IgD-negative memory B cell (primary cell): ENCODE data around the gene ATP10B. TPM values are rescaled to one million over a fixed set of nuclear protein-coding genes. Genes with fewer than 3 reads are reported as not detected.

ENCODE experiments used
- H3K27ac Mint-ChIP-seq, 3 donors: one replicate each; pipeline ENCODE4 v1.8.0; 2020 to 2022; ENCODE audit warnings: mild to moderate bottlenecking in 3 of 3, mixed read lengths in 3 of 3, moderate library complexity in 1 of 3
- H3K27me3 Mint-ChIP-seq: one replicate; pipeline ENCODE4 v1.8.0; 2021; ENCODE audit warnings: mixed read lengths
- H3K36me3 Mint-ChIP-seq: one replicate; pipeline ENCODE4 v1.8.0; 2020; ENCODE audit warnings: mild to moderate bottlenecking, mixed read lengths
- H3K4me1 Mint-ChIP-seq, 3 donors: one replicate each; pipeline ENCODE4 v1.8.0; 2020 to 2022; ENCODE audit warnings: mixed read lengths in 3 of 3, mild to moderate bottlenecking in 1 of 3
- H3K4me3 Mint-ChIP-seq, 4 donors: one replicate each; pipeline ENCODE4 v1.8.0; 2020 to 2022; ENCODE audit warnings: mild to moderate bottlenecking in 4 of 4, mixed read lengths in 4 of 4, moderate library complexity in 3 of 4
- H3K9me3 Mint-ChIP-seq, 3 donors: one replicate each; pipeline ENCODE4 v1.8.0; 2020 to 2021; ENCODE audit warnings: mixed read lengths in 3 of 3, mild to moderate bottlenecking in 1 of 3
- polyA plus RNA-seq: library from polyadenylated mRNA; unstranded; fragments of 300-500 nt; fragmentation: Illumina TruSeq; gene quantifications from one replicate; pipeline ENCODE4 v1.2.3, GENCODE V29; 2021

The ATP10B gene
- polyA plus RNA-seq, 1 donor from 2014 or later = 1.0 TPM

DNA sequence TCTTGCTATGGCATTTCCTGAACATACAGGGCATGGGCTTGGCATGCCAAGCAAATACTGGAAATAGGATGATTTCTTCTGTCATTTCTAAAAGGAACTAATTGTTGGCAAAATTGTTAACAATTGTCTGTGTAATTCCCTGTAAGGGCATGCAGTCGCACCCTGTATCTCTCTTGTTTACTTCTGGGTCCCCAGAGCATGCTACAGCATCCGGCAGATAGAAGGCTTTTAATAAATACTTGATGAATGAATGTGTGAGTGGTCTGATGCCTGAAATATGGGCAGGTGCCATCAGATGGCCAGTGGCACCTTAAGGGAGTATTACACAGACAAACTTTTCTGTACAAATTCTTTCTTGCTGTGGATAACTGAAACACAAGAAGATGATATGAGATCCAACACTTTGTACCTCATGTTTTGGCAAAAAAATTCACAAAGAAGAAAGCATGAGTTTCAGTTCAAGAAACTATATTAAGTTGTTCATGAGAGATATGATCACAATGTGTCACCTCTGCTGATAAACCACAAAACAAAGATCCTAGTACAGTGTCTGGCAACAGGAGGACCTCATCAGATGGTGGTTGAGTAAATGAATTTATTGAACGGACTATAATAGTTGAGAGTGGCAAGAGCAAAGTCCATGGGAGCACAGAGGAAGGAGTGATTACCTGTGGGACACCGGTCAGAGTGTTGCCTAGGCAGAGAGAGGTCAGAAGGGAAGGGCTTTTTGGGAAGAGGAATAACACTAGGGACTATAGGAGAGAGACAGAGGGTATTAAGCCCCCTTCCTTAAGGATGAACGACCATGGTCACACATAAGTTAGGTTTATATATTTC, 194.2 kb downstream of the ATP10B start:
- Mint-ChIP-seq H3K9me3 (peaks cover 0 to 5% (median 0%) of the 10 kb centered on the region in 3 donors), H3K27ac (peak overlapping the region in 1 of 3 donors; percentile 50), H3K4me3 (no peak overlapping the region), H3K4me1 (no peaks in the 10 kb centered on the region), H3K27me3 (peaks cover 7% of the 10 kb centered on the region), H3K36me3 (no peaks in the 10 kb centered on the region)

GRCh38 chr5:160657068-160657507, 194.9 kb downstream of the ATP10B start:
- Mint-ChIP-seq H3K36me3 (no peaks in the 10 kb centered on the region), H3K27me3 (peaks cover 7% of the 10 kb centered on the region), H3K4me3 (no peak overlapping the region), H3K27ac (no peak overlapping the region), H3K9me3 (peaks cover 0 to 5% (median 0%) of the 10 kb centered on the region in 3 donors), H3K4me1 (no peaks in the 10 kb centered on the region)

DNA sequence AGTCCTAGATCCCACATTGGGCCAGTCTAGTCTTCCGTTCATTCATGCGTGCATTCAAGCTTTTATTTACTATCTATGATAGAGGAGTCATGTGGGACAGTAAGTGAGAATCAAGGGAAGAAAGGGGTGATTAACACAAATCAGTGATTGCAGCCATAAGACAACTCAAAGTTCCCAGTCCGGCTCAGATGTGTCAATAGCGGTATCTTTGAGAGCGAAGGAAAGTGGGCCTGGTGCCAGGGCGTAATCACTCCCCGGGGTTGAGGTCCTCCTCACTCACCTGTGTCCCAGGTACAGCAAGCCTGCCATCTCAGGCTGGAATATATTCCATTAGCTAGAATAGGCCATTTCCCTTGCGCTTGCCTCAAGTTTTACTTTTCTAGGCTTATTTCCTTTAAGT, 196.3 kb downstream of the ATP10B start:
- Mint-ChIP-seq H3K27me3 (peaks cover 7% of the 10 kb centered on the region), H3K36me3 (no peaks in the 10 kb centered on the region), H3K9me3 (peaks cover 0 to 5% (median 0%) of the 10 kb centered on the region in 3 donors), H3K4me3 (no peak overlapping the region), H3K4me1 (no peaks in the 10 kb centered on the region), H3K27ac (no peak overlapping the region)

GRCh38 chr5:160651692-160652645, 200.0 kb downstream of the ATP10B start:
- Mint-ChIP-seq H3K9me3 (no peaks in the 10 kb centered on the region), H3K4me3 (no peak overlapping the region), H3K36me3 (no peaks in the 10 kb centered on the region), H3K27ac (no peak overlapping the region), H3K4me1 (no peaks in the 10 kb centered on the region), H3K27me3 (no peaks in the 10 kb centered on the region)

DNA sequence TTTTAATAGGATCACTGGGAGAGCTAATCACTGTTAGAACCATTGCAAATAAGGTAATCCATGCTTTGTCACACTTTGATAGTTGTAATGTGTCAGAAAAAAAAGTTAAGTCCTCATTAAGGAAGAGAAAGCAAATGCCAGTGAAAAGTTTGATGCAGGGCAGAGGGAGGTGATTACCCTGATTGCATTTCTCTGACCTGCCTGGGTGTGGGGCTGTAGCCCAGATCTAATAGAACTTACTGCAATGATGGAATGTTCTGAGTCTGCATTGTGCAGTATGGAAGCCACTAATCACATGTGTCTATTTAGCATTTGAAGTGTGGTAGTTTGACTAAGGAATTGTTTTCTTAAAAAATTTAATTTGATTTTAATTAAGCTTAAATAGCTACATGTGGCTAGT, 202.7 kb downstream of the ATP10B start:
- Mint-ChIP-seq H3K4me3 (no peak overlapping the region), H3K4me1 (no peaks in the 10 kb centered on the region), H3K9me3 (no peaks in the 10 kb centered on the region), H3K36me3 (no peaks in the 10 kb centered on the region), H3K27me3 (no peaks in the 10 kb centered on the region), H3K27ac (no peak overlapping the region)

GRCh38 chr5:160646033-160646432, 206.0 kb downstream of the ATP10B start:
- Mint-ChIP-seq H3K27me3 (peaks cover 2% of the 10 kb centered on the region), H3K36me3 (no peaks in the 10 kb centered on the region), H3K9me3 (no peaks in the 10 kb centered on the region), H3K4me3 (no peak overlapping the region), H3K27ac (no peak overlapping the region), H3K4me1 (no peaks in the 10 kb centered on the region)

- Mint-ChIP-seq H3K36me3 (no peaks in the 10 kb centered on the region), H3K4me1 (no peaks in the 10 kb centered on the region), H3K27me3 (peaks cover 2% of the 10 kb centered on the region), H3K9me3 (no peaks in the 10 kb centered on the region), H3K4me3 (no peak overlapping the region), H3K27ac (no peak overlapping the region)
Observed at GRCh38 chr5:160643616-160644240, 208.3 kb downstream of the ATP10B start.

GRCh38 chr5:160641405-160641804, 210.6 kb downstream of the ATP10B start:
- H3K36me3 Mint-ChIP-seq = no peaks in the 10 kb centered on the region
- H3K4me1 Mint-ChIP-seq = no peaks in the 10 kb centered on the region
- no peaks in the 10 kb centered on the region for H3K9me3 Mint-ChIP-seq
- H3K4me3 Mint-ChIP-seq = no peak overlapping the region
- H3K27ac Mint-ChIP-seq = no peak overlapping the region
- H3K27me3 Mint-ChIP-seq = peaks cover 5% of the 10 kb centered on the region

DNA sequence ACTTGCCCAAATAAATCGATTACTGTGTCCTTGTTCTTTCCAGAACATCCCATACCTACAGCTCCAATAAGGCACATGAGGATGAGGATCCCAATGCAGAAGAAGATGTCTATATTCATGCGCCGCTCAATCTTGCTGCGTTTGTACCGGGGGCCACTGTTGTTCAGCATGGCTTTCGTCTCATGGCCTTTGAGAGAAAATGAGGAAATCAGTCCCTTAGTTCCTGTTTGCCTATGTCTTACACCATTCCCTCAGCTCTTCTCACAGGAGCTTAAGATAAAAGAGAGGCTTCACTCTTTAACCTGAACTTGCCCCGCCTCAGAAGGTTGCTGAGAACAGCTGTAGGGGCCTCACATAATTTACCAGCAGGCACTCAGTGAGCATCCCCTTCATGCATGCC, 211.6 kb downstream of the ATP10B start:
- H3K4me1 Mint-ChIP-seq = no peaks in the 10 kb centered on the region
- H3K27ac Mint-ChIP-seq = no peak overlapping the region
- no peaks in the 10 kb centered on the region for H3K9me3 Mint-ChIP-seq
- H3K36me3 Mint-ChIP-seq = no peaks in the 10 kb centered on the region
- peaks cover 5% of the 10 kb centered on the region for H3K27me3 Mint-ChIP-seq
- H3K4me3 Mint-ChIP-seq = no peak overlapping the region

GRCh38 chr5:160638161-160638742, 213.8 kb downstream of the ATP10B start:
- Mint-ChIP-seq H3K4me1 (no peaks in the 10 kb centered on the region), H3K4me3 (no peak overlapping the region), H3K27me3 (peaks cover 3% of the 10 kb centered on the region), H3K27ac (no peak overlapping the region), H3K9me3 (no peaks in the 10 kb centered on the region), H3K36me3 (no peaks in the 10 kb centered on the region)

DNA sequence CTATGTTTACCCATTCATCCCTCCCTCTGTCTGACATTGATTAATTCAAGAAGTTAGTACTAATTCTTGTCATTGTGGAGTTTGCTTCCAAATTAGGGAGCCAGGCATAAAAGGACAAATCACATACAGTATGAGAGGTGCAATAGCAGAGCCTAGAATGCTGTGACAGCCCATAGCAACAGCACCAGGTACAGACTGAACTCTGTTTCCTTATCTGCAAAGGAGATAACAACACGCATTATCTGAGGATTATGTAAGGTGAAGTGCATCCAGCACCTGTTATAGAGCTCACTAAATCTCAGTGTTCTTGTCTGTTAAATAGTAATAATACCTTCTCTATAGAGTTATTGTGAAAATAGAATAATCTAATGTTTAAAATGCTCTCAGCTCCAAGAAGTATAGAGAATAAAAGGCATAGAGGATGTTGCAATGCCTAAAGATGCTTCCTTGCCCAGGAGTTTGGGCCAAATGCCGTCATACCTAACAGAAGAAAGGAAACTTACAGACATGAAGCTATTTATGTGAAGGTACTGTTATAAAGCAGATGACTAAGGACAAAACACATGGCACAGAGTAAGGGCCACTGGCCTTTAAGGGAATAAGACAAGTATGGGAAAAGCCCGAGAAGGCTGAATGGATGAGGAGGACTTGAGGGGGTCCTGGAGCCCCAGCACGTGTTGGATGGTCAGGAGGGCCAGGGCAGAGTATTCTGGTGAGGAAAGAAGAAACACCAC, 214.5 kb downstream of the ATP10B start:
- Mint-ChIP-seq H3K4me3 (no peak overlapping the region), H3K36me3 (no peaks in the 10 kb centered on the region), H3K4me1 (no peaks in the 10 kb centered on the region), H3K9me3 (peaks cover 0 to 2% (median 0%) of the 10 kb centered on the region in 3 donors), H3K27me3 (peaks cover 3% of the 10 kb centered on the region), H3K27ac (no peak overlapping the region)

GRCh38 chr5:160635663-160636062, 216.3 kb downstream of the ATP10B start:
- no peaks in the 10 kb centered on the region for H3K36me3 Mint-ChIP-seq
- no peaks in the 10 kb centered on the region for H3K4me1 Mint-ChIP-seq
- peaks cover 0 to 2% (median 1%) of the 10 kb centered on the region in 3 donors for H3K9me3 Mint-ChIP-seq
- H3K27me3 Mint-ChIP-seq = peaks cover 3% of the 10 kb centered on the region
- H3K4me3 Mint-ChIP-seq = no peak overlapping the region
- H3K27ac Mint-ChIP-seq = no peak overlapping the region

- no peaks in the 10 kb centered on the region for H3K36me3 Mint-ChIP-seq
- no peaks in the 10 kb centered on the region for H3K4me1 Mint-ChIP-seq
- H3K27ac Mint-ChIP-seq = no peak overlapping the region
- peaks cover 0 to 2% (median 1%) of the 10 kb centered on the region in 3 donors for H3K9me3 Mint-ChIP-seq
- H3K4me3 Mint-ChIP-seq = no peak overlapping the region
- H3K27me3 Mint-ChIP-seq = peaks cover 3% of the 10 kb centered on the region
Observed at GRCh38 chr5:160635046-160635445, 217.0 kb downstream of the ATP10B start.

DNA sequence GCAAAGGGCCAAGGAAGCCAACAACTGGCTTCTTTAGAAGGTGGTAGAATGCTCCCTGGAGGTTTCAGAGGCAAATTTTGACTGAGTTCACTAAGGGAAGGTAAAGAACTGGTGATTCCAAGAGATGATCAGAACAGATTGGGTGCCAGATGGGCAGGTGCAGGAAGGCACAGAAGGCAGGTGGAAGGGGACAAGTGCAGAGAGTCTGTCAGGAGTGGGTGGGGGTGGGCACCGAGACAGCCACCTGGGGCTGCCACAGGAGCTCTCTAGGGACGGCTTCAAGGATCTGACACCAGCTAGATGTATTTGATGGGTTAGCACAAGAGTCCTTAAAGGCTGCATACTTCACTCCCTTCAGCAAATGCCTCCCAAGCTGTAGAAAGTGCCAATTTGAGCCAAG, 223.0 kb downstream of the ATP10B start:
- Mint-ChIP-seq H3K9me3 (peaks cover 0 to 2% (median 1%) of the 10 kb centered on the region in 3 donors), H3K4me1 (no peaks in the 10 kb centered on the region), H3K4me3 (no peak overlapping the region), H3K36me3 (peaks cover 2% of the 10 kb centered on the region), H3K27me3 (peaks cover 2% of the 10 kb centered on the region), H3K27ac (no peak overlapping the region)
